ENCODE data around the gene CA6. TPM values are rescaled to one million over a fixed set of nuclear protein-coding genes. Genes with fewer than 3 reads are reported as not detected.

CA6 gene
- total RNA-seq, 1 donor from 2014 or later = not detected

- TF ChIP-seq CTCF (IDR thresholded peaks at IDR 0.05) (no peak), POLR2AphosphoS5 (IDR thresholded peaks at IDR 0.05; ENCODE audit: insufficient read depth in 1 of 2, low read depth in 1 of 2) (no peak), POLR2A (IDR thresholded peaks at IDR 0.05) (no peak)
- DNase-seq (ENCODE audit: extremely low spot score in 2 of 2) = no peak
- Histone ChIP-seq H3K27me3 (no peaks in the 10 kb centered on the region), H3K27ac (no peak overlapping the region), H3K4me3 (no peak overlapping the region), H3K4me1 (no peaks in the 10 kb centered on the region), H3K36me3 (no peaks in the 10 kb centered on the region), H3K9me3 (no peaks in the 10 kb centered on the region)
- intact Hi-C loops (cut with DNase I) = no loop called here
Observed at GRCh38 chr1:8969937-8970336, 24.3 kb downstream of the CA6 start.

- H3K9me3 ChIP-seq = no peaks in the 10 kb centered on the region
- no peaks in the 10 kb centered on the region for H3K36me3 ChIP-seq
- no peaks in the 10 kb centered on the region for H3K27me3 ChIP-seq
- no peak for DNase-seq (ENCODE audit: extremely low spot score in 2 of 2)
- no peak overlapping the region for H3K27ac ChIP-seq
- no peaks in the 10 kb centered on the region for H3K4me1 ChIP-seq
- H3K4me3 ChIP-seq = no peak overlapping the region
- intact Hi-C loops (cut with DNase I) = no loop called here
- TF ChIP-seq POLR2AphosphoS5 (IDR thresholded peaks at IDR 0.05; ENCODE audit: insufficient read depth in 1 of 2, low read depth in 1 of 2) = no peak
- TF ChIP-seq CTCF (IDR thresholded peaks at IDR 0.05) = no peak
- TF ChIP-seq POLR2A (IDR thresholded peaks at IDR 0.05) = no peak
Observed at GRCh38 chr1:8970870-8971337, 25.2 kb downstream of the CA6 start.

- DNase-seq (ENCODE audit: extremely low spot score in 2 of 2) = no peak
- no peak overlapping the region for H3K4me3 ChIP-seq
- no peaks in the 10 kb centered on the region for H3K36me3 ChIP-seq
- H3K4me1 ChIP-seq = no peaks in the 10 kb centered on the region
- intact Hi-C loops (cut with DNase I) = no loop called here
- no peaks in the 10 kb centered on the region for H3K27me3 ChIP-seq
- no peaks in the 10 kb centered on the region for H3K9me3 ChIP-seq
- no peak for TF ChIP-seq POLR2AphosphoS5 (IDR thresholded peaks at IDR 0.05; ENCODE audit: insufficient read depth in 1 of 2, low read depth in 1 of 2)
- TF ChIP-seq POLR2A (IDR thresholded peaks at IDR 0.05) = no peak
- TF ChIP-seq CTCF (IDR thresholded peaks at IDR 0.05) = no peak
- H3K27ac ChIP-seq = no peak overlapping the region
Observed at GRCh38 chr1:8974551-8974950, 28.9 kb downstream of the CA6 start.

- DNase-seq (ENCODE audit: extremely low spot score in 2 of 2) = no peak
- H3K36me3 ChIP-seq = no peaks in the 10 kb centered on the region
- TF ChIP-seq CTCF (IDR thresholded peaks at IDR 0.05) (no peak), POLR2A (IDR thresholded peaks at IDR 0.05) (no peak), POLR2AphosphoS5 (IDR thresholded peaks at IDR 0.05; ENCODE audit: insufficient read depth in 1 of 2, low read depth in 1 of 2) (no peak)
- no peak overlapping the region for H3K4me3 ChIP-seq
- no peaks in the 10 kb centered on the region for H3K4me1 ChIP-seq
- intact Hi-C loops (cut with DNase I) = no loop called here
- no peaks in the 10 kb centered on the region for H3K9me3 ChIP-seq
- no peak overlapping the region for H3K27ac ChIP-seq
- H3K27me3 ChIP-seq = no peaks in the 10 kb centered on the region
Observed at GRCh38 chr1:8976338-8976737, 30.7 kb downstream of the CA6 start.

- Histone ChIP-seq H3K27me3 (no peaks in the 10 kb centered on the region), H3K4me1 (no peaks in the 10 kb centered on the region), H3K36me3 (no peaks in the 10 kb centered on the region), H3K4me3 (no peak overlapping the region), H3K9me3 (no peaks in the 10 kb centered on the region), H3K27ac (no peak overlapping the region)
- intact Hi-C loops (cut with DNase I) = no loop called here
- TF ChIP-seq CTCF (IDR thresholded peaks at IDR 0.05) (no peak), POLR2A (IDR thresholded peaks at IDR 0.05) (no peak), POLR2AphosphoS5 (IDR thresholded peaks at IDR 0.05; ENCODE audit: insufficient read depth in 1 of 2, low read depth in 1 of 2) (no peak)
- DNase-seq (ENCODE audit: extremely low spot score in 2 of 2) = no peak
Observed at GRCh38 chr1:8976896-8977450, 31.3 kb downstream of the CA6 start.
